K562 (cell line): Measurements from ENCODE around the gene PNRC1. TPM values are rescaled to one million over a fixed set of nuclear protein-coding genes. Genes with fewer than 3 reads are reported as not detected.

Experiments
- ATAC-seq: fragments of 200-7000 bp; cut with Tn5 transposase; 3 replicates; pipeline ENCODE4 v1.9.1; 2020; ENCODE audit warnings: moderate library complexity
- BruUV-seq: library from RNA; stranded (reverse); fragments of 400-500 nt; replicated peaks from 2 replicates; lab custom pipeline; 2021; lab: Mats Ljungman, UMichigan
- CTCF ChIA-PET: fragments of 300-600 bp; formaldehyde crosslinking; extraction: SDS; loops from one replicate; lab custom pipeline; 2021; ENCODE audit warnings: low intra/inter-chr PET ratio; lab: Yijun Ruan, JAX
- POLR2A ChIA-PET: fragments of 300-600, 350-650 bp; sonication (Branson Sonifier 250); formaldehyde crosslinking; extraction: SDS; loops from one replicate; lab custom pipeline; 2021; ENCODE audit warnings: antibody characterized with exemption, inconsistent platforms; lab: Yijun Ruan, JAX
- DNase-seq, 4 experiments: peaks; one replicate each; pipeline versions ENCODE4 v3.0.0 to v3.0.0-alpha.2; 2011 to 2018; ENCODE audit warnings: low spot score in 3 of 4, mixed read lengths in 3 of 4; ENCODE audit errors: extremely low read depth in 1 of 4
- FAIRE-seq: peaks from 2 replicates; lab custom pipeline; 2011; peaks lifted over from hg19 to GRCh38; lab: Jason Lieb, UNC
- H2AFZ ChIP-seq: 2 replicates; pipeline ENCODE4 v1.6.0; 2011; ENCODE audit warnings: low read depth, low read length, control low read depth, inconsistent platforms
- H3K27ac ChIP-seq: fragments of 200-600 bp; 3 replicates; pipeline ENCODE4 v1.8.0; 2011; ENCODE audit warnings: low read depth, mild to moderate bottlenecking, control low read depth, inconsistent platforms, low read length, moderate library complexity, mixed read lengths; ENCODE audit errors: extremely low read depth
- H3K27me3 ChIP-seq, 2 experiments: fragments of 300-600 bp in 1 of 2; 2 replicates in 1 of 2; 3 replicates in 1 of 2; pipeline versions ENCODE4 v1.6.0 to v1.8.0; 2011; ENCODE audit warnings: inconsistent platforms in 2 of 2, low read length in 2 of 2, mild to moderate bottlenecking in 1 of 2, mixed read lengths in 1 of 2, moderate library complexity in 1 of 2; ENCODE audit not compliant: control insufficient read depth in 2 of 2, insufficient read depth in 2 of 2
- H3K36me3 ChIP-seq: fragments of 300-600 bp; 3 replicates; pipeline ENCODE4 v1.8.0; 2011; ENCODE audit warnings: mild to moderate bottlenecking, low read length, inconsistent platforms; ENCODE audit not compliant: control insufficient read depth, insufficient read depth
- H3K4me1 ChIP-seq, 2 experiments: fragments of 200-600 bp in 1 of 2; replicated peaks in 1 of 2; 2 replicates in 1 of 2; 3 replicates in 1 of 2; pipeline versions ENCODE4 v1.5.1 to v1.8.0; 2011; ENCODE audit warnings: inconsistent platforms in 2 of 2, low read length in 2 of 2, mild to moderate bottlenecking in 1 of 2, mixed read lengths in 1 of 2, moderate library complexity in 1 of 2; ENCODE audit not compliant: control insufficient read depth in 2 of 2, insufficient read depth in 2 of 2
- H3K4me2 ChIP-seq: 2 replicates; pipeline ENCODE4 v1.6.1; 2011; ENCODE audit warnings: low read length, control low read depth, inconsistent platforms, mixed read lengths; ENCODE audit not compliant: insufficient read depth
- H3K4me3 ChIP-seq: fragments of 200-600 bp; sonication (generic), shearing (Covaris generic); 2 replicates; pipeline ENCODE4 v1.5.1; 2016; ENCODE audit warnings: control low read depth, inconsistent platforms
- H3K79me2 ChIP-seq: fragments of 200-600 bp; 3 replicates; pipeline ENCODE4 v1.8.0; 2011; ENCODE audit warnings: low read length, inconsistent platforms; ENCODE audit not compliant: control insufficient read depth, insufficient read depth
- H3K9ac ChIP-seq, 2 experiments: 2 replicates each; pipeline versions ENCODE4 v1.6.0 to v1.6.1; 2011; ENCODE audit warnings: low read depth in 2 of 2, low read length in 2 of 2, control low read depth in 1 of 2, inconsistent platforms in 1 of 2, mild to moderate bottlenecking in 1 of 2, mixed read lengths in 1 of 2; ENCODE audit not compliant: insufficient read depth in 1 of 2
- H3K9me1 ChIP-seq: one replicate; pipeline ENCODE4 v1.6.0; 2011; ENCODE audit warnings: inconsistent platforms, mild to moderate bottlenecking, low read length, moderate library complexity; ENCODE audit not compliant: control insufficient read depth, insufficient read depth
- H3K9me3 ChIP-seq: replicated peaks from 2 replicates; pipeline ENCODE4 v1.5.1; 2011; ENCODE audit warnings: low read depth, low read length, inconsistent platforms; ENCODE audit not compliant: control insufficient read depth, insufficient read depth
- H4K20me1 ChIP-seq: replicated peaks from 2 replicates; pipeline ENCODE4 v1.6.1; 2011; ENCODE audit warnings: low read length, inconsistent platforms, mixed read lengths; ENCODE audit not compliant: control insufficient read depth, insufficient read depth
- BHLHE40 ChIP-seq: IDR thresholded peaks from 2 replicates; pipeline ENCODE4 v1.6.1; 2011; ENCODE audit warnings: low read length, improper control_type of control experiment
- FOXJ3 ChIP-seq: sonication (generic); formaldehyde crosslinking; IDR thresholded peaks from 2 replicates; pipeline ENCODE4 v1.4.0; 2020; ENCODE audit warnings: mild to moderate bottlenecking, missing genetic modification reagents
- NR2C2 ChIP-seq, 2 experiments: fragments of 200-800 bp in 1 of 2; sonication (Bioruptor generic) in 1 of 2; sonication (generic) in 1 of 2; formaldehyde crosslinking in 1 of 2; IDR thresholded peaks; 2 replicates each; pipeline versions ENCODE4 v1.6.1 to v1.8.0; 2016 to 2022; ENCODE audit warnings: mild to moderate bottlenecking in 1 of 2, missing compliant biosample characterization in 1 of 2, missing genetic modification characterization in 1 of 2, missing genetic modification reagents in 1 of 2
- NR4A1 ChIP-seq, 2 experiments: fragments of 250-450 bp in 1 of 2; fragments of 450-650 bp in 1 of 2; sonication (Bioruptor Pico) in 1 of 2; IDR thresholded peaks; 2 replicates each; pipeline versions ENCODE4 v1.4.0 to v1.6.1; 2016 to 2020; ENCODE audit warnings: mild to moderate bottlenecking in 2 of 2, missing compliant biosample characterization in 1 of 2, missing genetic modification characterization in 1 of 2, moderate library complexity in 1 of 2
- REST ChIP-seq, 2 experiments: fragments of 450-650 bp; formaldehyde crosslinking in 1 of 2; IDR thresholded peaks; 2 replicates each; pipeline versions ENCODE4 v1.4.0 to v1.6.1; 2014 to 2020; ENCODE audit warnings: mild to moderate bottlenecking in 2 of 2, borderline replicate concordance in 1 of 2, low read depth in 1 of 2
- THRB ChIP-seq: fragments of 450-650 bp; formaldehyde crosslinking; conservative IDR thresholded peaks from 2 replicates; pipeline ENCODE4 v1.4.0; 2022; ENCODE audit warnings: mild to moderate bottlenecking, missing genetic modification characterization
- ZC3H8 ChIP-seq: fragments of 450-650 bp; IDR thresholded peaks from 2 replicates; pipeline ENCODE4 v1.6.1; 2017
- ZFP30 ChIP-seq: fragments of 250-450 bp; sonication (Bioruptor Pico); IDR thresholded peaks from 2 replicates; pipeline ENCODE4 v1.8.0; 2022; ENCODE audit warnings: moderate library complexity, mild to moderate bottlenecking, inconsistent platforms, borderline replicate concordance
- ZNF707 ChIP-seq: fragments of 250-450 bp; sonication (Bioruptor Pico); conservative IDR thresholded peaks from 2 replicates; pipeline ENCODE4 v1.8.0; 2022; ENCODE audit warnings: inconsistent platforms, mild to moderate bottlenecking, moderate library complexity
- WGBS: fragments of 100-300 bp; shearing (Covaris generic); methylation state at CpG from one replicate; pipeline ENCODE4 v1.1.6; 2016; ENCODE audit warnings: low coverage, mixed read lengths; ENCODE audit not compliant: insufficient coverage; ENCODE audit errors: missing lambda C conversion rate; 5-methylcytosine and 5-hydroxymethylcytosine counted together
- in situ Hi-C: fragments of 300-500 bp; cut with MboI; formaldehyde crosslinking; loops from 4 replicates; pipeline ENCODE4 v1.15.0; 2018; ENCODE audit warnings: inconsistent platforms, mixed read lengths
- intact Hi-C: fragments of 100-400 bp; cut with micrococcal nuclease; formaldehyde crosslinking; loops from 2 replicates; pipeline ENCODE4 v1.14.2; 2022
- polyA plus RNA-seq, 8 experiments: library from polyadenylated mRNA; depleted of rRNA in 4 of 8; stranded (reverse) in 5 of 8; unstranded in 3 of 8; fragments of >200 nt; fragmentation: Nextera tagmentation in 2 of 8; fragmentation: Illumina TruSeq in 1 of 8; extraction: Ambion mirVana in 2 of 8; extraction: Trizol in 1 of 8; gene quantifications; 2 replicates each; pipeline versions ENCODE4 v1.2.1 to v1.2.3, GENCODE V29; 2011 to 2014; ENCODE audit warnings: inconsistent platforms in 1 of 8, missing spikeins in 1 of 8
- total RNA-seq, 7 experiments: library from RNA; depleted of rRNA in 6 of 7; stranded (reverse); fragments of >200 nt in 6 of 7; fragmentation: Illumina TruSeq in 2 of 7; extraction: Trizol in 2 of 7; gene quantifications; 2 replicates each; pipeline versions ENCODE4 v1.2.1 to v1.2.3, GENCODE V29; 2011 to 2021; ENCODE audit warnings: low replicate concordance in 1 of 7

Gene PNRC1
- total and polyA plus RNA-seq, 9 of the 15 experiments (the other 6 are each of a cell fraction or from before 2014, with no cell fraction given) = 1.2 to 10.8 (median 6.5) TPM

DNA sequence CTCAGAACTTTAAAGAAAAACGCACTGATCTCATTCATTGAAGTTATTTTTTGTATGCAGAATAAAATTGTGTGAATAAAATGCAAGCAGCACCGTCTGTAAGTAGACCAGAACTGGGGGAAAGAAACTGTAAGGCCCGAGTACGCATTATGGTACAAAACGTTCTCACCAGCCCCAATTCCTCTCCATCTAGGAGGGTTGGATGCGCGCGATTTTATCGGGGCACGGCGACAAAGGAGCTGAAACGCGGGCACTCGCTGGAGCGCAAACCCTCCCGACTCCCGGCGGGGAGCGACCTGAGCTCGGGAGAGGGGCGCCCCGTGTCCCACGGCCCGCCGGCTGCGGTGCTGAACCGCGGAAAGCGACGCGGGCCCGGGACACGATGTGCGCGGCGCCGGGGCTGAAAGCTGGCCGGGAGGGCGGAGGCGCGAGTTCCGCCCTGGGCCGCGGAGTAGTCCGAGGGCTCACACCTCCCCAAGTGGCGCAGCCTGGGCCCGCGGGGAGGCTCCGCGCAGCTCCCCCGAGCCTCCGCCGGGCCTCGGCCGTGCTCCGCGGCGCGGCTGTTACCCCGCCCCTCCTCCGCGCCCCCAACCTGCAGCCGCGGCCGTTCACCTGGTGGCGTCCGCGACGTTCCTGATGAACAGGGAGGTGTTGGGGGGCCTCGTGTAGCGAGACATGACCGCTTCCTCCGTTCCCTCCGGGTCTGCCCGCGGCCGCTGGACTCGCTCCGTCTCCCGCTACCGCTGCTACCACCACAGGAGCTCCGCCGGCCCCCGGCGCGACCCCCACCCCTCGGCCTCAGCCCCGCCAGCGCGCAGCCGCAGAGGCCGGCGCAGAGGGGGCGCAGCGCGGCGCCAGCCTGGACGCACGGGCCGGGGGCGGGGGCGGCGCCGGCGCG, 36.9 kb downstream of the PNRC1 start, which contains the start of gene SRSF12 (continued):
- no peak for TF ChIP-seq THRB (CRISPR knock-in tag)

GRCh38 chr6:89118931-89119330, 38.4 kb downstream of the PNRC1 start:
- H3K27ac ChIP-seq = no peak overlapping the region
- no peak overlapping the region for H3K9ac ChIP-seq
- FAIRE-seq (no peak), DNase-seq (no peak), ATAC-seq (no peak)
- no peaks in the 10 kb centered on the region; a peak in 1 of 5 replicates for H3K27me3 ChIP-seq
- ChIA-PET POLR2A (no interaction called here), CTCF (no interaction called here)
- H3K79me2 ChIP-seq = no peaks in the 10 kb centered on the region
- no TSS peak for BruUV-seq
- intact Hi-C loops (no loop called here), in situ Hi-C loops (no loop called here)
- no peak overlapping the region for H3K4me2 ChIP-seq
- under 1% methylated on average over 8 of the region's 8 CpGs for WGBS
- no peak overlapping the region for H3K4me3 ChIP-seq
- H3K36me3 ChIP-seq = no peaks in the 10 kb centered on the region
- H3K4me1 ChIP-seq = no peaks in the 10 kb centered on the region
- no peaks in the 10 kb centered on the region for H3K9me3 ChIP-seq
- no peaks in the 10 kb centered on the region for H3K9me1 ChIP-seq
- no peaks in the 10 kb centered on the region for H4K20me1 ChIP-seq
- no peak overlapping the region for H2AFZ ChIP-seq
- no peak for TF ChIP-seq NR4A1 (CRISPR knock-in tag; IDR thresholded peaks at IDR 0.05)
- TF ChIP-seq NR4A1 (tag; IDR thresholded peaks at IDR 0.05) = no peak
- no peak for TF ChIP-seq ZC3H8
- TF ChIP-seq REST (IDR thresholded peaks at IDR 0.05; ENCODE audit: borderline replicate concordance) = no peak
- no peak for TF ChIP-seq REST (CRISPR knock-in tag; IDR thresholded peaks at IDR 0.05; ENCODE audit: low read depth)
- TF ChIP-seq ZFP30 (CRISPR knock-in tag) = no peak
- no peak for TF ChIP-seq FOXJ3 (CRISPR knock-in tag)
- no peak for TF ChIP-seq BHLHE40
- TF ChIP-seq ZNF707 (CRISPR knock-in tag) = no peak
- TF ChIP-seq NR2C2 (CRISPR knock-in tag; IDR thresholded peaks at IDR 0.05) = no peak
- TF ChIP-seq NR2C2 (tag; IDR thresholded peaks at IDR 0.05) = no peak
